GM12872 (cell line): ENCODE data around the gene PPARG.

Experiments used
- TF ChIP-seq, protein P1 (sequence below): IDR thresholded peaks from 3 replicates; pipeline ENCODE4 v1.5.1; 2011; ENCODE audit warnings: low read depth, mild to moderate bottlenecking, low read length, moderate library complexity; ENCODE audit not compliant: insufficient read depth

PPARG gene

DNA sequence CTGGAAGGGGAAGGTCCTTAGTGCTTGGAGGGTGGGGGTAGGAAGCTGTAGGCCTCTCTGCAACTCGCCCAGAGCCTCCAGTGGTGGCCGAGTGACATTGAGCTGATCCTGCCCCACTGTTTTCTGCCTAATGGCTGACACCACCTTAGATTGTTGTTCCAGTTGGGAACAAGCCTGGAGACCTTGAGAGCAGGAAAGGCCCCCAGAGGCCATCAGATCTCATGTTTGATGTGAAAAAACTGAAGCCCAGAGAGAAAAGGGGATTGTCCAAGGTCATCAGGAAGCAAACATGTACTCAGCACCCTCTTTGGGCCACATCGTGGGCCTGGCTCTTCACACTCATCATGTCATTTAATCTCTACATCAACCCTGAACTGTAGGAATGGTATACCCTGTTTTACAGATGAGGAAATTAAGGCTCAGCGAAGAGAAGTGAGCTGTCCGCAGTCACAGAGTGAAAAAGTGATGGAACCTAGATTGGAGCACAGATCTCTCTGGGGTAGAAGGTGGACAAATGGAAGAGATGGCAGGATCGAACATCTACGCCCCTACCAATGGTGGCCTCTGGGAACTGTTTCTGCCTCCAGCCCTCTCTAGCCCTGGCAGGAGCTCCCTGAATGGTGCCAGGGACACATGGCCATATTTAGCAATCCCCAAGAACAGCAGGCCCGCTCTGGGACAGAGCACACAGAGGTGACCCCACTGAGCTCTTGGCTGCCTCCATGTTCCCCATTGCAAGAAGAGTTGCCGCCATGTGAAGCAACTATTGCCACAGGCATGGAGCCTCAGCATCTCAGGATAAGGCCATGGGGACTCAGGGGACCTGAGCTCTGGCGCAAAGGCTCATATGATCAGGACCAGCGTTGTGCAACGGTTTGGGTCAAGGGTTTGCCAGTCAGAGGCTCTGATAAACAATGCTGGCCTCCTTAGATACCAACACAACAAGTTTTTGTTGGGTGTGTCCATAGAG, 163.8 kb downstream of the PPARG start:
- TF ChIP-seq, protein P1, sequence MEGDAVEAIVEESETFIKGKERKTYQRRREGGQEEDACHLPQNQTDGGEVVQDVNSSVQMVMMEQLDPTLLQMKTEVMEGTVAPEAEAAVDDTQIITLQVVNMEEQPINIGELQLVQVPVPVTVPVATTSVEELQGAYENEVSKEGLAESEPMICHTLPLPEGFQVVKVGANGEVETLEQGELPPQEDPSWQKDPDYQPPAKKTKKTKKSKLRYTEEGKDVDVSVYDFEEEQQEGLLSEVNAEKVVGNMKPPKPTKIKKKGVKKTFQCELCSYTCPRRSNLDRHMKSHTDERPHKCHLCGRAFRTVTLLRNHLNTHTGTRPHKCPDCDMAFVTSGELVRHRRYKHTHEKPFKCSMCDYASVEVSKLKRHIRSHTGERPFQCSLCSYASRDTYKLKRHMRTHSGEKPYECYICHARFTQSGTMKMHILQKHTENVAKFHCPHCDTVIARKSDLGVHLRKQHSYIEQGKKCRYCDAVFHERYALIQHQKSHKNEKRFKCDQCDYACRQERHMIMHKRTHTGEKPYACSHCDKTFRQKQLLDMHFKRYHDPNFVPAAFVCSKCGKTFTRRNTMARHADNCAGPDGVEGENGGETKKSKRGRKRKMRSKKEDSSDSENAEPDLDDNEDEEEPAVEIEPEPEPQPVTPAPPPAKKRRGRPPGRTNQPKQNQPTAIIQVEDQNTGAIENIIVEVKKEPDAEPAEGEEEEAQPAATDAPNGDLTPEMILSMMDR, result no peak

DNA sequence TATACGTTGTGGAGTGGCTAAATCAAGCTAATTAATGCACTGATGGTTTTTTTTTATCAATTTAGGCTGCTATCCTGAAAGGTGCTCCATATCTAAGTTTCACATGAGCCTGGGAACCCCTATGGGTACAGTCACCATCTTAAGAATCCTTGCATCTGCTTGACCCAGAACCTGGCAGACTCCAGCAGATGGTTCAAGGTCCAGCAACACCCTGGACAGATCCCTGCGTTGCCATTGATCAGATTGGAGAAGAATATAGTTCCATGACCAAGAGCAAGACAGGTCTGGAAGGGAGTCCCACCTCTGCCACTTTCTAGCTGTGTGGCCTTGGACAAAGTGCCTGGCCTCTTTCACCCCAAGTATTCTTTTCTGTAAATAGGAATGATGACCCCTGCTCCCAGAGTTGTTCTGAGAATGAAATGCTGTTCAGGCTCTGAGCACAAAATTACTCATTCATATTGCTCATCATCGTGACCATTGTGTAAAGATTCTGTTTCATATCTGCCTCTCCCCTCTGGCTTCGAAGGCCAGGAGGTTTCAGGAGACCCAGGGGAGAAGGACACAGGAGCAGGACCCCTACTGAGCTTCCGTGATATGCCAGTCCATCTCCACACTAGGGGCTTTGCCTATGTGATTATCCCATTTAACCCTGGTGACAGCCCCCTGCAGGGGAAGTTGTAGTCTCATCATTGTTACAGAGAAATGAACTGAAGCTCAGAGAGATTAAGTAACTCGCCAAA, 165.4 kb downstream of the PPARG start:
- TF ChIP-seq, protein P1, result no peak

DNA sequence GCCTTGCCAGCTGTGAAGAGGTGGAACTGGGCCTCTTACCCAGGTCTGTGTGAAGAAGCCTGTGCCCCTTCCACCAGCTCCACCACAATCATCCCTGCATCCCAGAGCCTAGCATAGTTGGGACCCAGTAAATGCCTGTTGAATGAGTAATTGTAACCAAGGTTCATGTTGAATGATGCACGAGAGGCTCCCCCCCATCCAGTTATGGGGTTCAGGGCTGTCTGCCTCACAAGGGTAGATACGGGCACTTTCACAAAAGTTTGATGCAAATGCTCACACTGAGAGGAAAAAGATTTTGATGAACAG, 165.9 kb downstream of the PPARG start:
- TF ChIP-seq, protein P1, result no peak

DNA sequence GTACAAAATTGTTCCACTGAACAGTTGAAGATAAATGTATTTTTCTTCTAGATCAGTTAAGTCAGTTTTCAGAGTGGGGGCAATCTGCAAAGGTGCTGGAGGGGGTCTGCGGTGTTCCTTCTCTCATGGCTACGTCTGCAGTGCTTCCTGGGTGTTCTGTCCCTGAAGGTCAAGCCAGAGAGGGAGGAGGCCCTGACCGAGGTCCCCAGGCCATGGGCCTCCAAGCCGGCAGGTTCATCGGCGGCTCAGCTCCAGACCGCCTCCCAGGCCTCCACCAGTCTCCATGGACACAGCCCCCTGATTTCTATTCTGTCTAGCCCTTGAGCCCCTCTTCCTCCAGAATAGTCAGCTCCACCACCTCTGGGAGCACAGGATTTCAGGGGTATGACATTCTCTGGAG, 166.9 kb downstream of the PPARG start:
- TF ChIP-seq, protein P1, result no peak

DNA sequence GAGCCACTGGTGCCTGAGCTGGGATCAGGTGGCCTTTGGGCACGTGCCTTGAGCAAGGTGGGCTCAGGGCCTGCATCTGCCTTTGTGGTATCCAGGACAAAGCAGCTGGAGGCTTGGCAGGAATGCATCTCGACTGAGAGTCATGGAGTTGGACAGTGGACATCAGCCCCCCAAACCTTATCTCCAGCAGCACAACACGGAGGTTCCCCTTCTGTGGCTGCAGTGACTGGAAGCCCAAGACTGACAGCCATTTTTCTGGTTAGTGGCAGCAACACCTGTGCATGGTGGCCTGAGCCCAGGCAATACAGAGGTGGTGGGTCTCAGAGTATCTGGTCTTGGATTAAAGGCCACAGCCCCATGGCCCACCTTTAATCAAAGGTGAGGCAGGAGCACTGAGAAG, 167.6 kb downstream of the PPARG start:
- TF ChIP-seq, protein P1, result no peak

DNA sequence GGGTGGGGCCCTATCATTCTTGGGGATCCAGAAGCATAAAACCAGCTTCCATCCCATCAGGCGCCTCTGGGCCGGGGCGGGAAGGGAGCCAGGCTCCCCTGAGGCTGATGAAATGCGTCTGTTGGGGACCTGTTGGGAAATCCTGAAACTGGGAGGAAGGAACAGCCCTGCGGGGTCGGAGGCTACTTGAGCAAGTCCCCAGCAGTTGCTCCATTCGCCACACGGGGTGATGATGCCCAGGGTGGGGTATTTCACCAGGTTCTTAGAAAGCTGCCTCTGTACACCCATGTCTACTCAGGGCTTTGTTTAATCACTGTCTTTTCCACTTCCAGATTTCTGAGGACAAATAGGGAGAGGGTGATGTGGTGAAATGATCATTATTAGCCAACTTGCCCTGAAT, 170.0 kb downstream of the PPARG start:
- TF ChIP-seq, protein P1, result no peak

DNA sequence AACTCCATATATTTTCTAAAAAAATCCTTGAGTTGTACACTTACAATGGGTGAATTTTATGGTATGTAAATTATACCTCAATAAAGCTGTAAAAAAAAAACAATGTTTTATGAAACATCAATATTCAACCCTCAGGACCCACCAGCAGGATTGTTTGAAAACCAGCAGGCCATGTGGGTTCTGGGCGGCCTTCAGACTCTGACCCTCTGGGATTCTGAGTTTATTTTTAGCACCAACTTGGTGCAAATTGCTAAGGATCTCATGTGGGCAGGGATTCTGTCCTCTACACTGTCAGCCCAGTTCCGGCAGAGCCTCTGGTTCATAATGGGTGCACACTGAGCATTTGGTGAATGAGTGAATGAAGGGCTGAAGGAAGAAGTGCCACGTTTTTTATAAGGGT, 171.3 kb downstream of the PPARG start:
- TF ChIP-seq, protein P1, result no peak
